Measurements from ENCODE around the gene USPL1.

GRCh38 chr13:30639671-30640070, 22.0 kb downstream of the USPL1 start:
- TF ChIP-seq ZNF837 (tag by site-specific recombination; IDR thresholded peaks at IDR 0.05), result no peak
- TF ChIP-seq ZNF202 (tag by site-specific recombination; IDR thresholded peaks at IDR 0.05; ENCODE audit: borderline replicate concordance), result no peak
- TF ChIP-seq ZNF394 (tag by site-specific recombination; IDR thresholded peaks at IDR 0.05; ENCODE audit: borderline replicate concordance), result no peak
- TF ChIP-seq MYNN (tag by site-specific recombination; IDR thresholded peaks at IDR 0.05; ENCODE audit: borderline replicate concordance), result no peak
- TF ChIP-seq ZNF561 (tag by site-specific recombination; IDR thresholded peaks at IDR 0.05; ENCODE audit: borderline replicate concordance), result no peak
- TF ChIP-seq YY1 (tag by site-specific recombination; IDR thresholded peaks at IDR 0.05), result no peak
- TF ChIP-seq CTCF (tag by site-specific recombination; IDR thresholded peaks at IDR 0.05), result no peak
- no peak for TF ChIP-seq ZNF223 (tag by site-specific recombination; IDR thresholded peaks at IDR 0.05)
- TF ChIP-seq PRDM1 (tag by site-specific recombination; IDR thresholded peaks at IDR 0.05), result no peak
- no peak for TF ChIP-seq ZNF311 (tag by site-specific recombination; IDR thresholded peaks at IDR 0.05; ENCODE audit: borderline replicate concordance)
- TF ChIP-seq ZNF121 (tag by site-specific recombination; IDR thresholded peaks at IDR 0.05), result no peak
- TF ChIP-seq SP7 (tag by site-specific recombination; IDR thresholded peaks at IDR 0.05), result no peak
- TF ChIP-seq BCL11A (tag by site-specific recombination; IDR thresholded peaks at IDR 0.05; ENCODE audit: low read depth), result no peak
- TF ChIP-seq ZNF768 (tag by site-specific recombination; IDR thresholded peaks at IDR 0.05), result no peak
